GM21737 (cell line): ENCODE results near the gene TIAL1.
A peak's percentile ranks its signal among the peaks of the same experiment; 100 is the strongest.
"Not testable (repeated sequence)": the region's sequence is repeated elsewhere in the genome, so short reads cannot be mapped to it uniquely, and the experiment has no call there.

Experiments used
- ATAC-seq: cut with Tn5 transposase; IDR thresholded peaks from one replicate; pipeline ENCODE4 v1.9.1; 2021; ENCODE audit warnings: mild to moderate bottlenecking, moderate library complexity; ENCODE audit not compliant: unreplicated experiment

Gene TIAL1

GRCh38 chr10:119614686-119615085 is 17.9 kb upstream of the TIAL1 start:
- ATAC-seq, result no peak

- no peak for ATAC-seq
Observed at GRCh38 chr10:119613741-119614140, 17.0 kb upstream of the TIAL1 start.

GRCh38 chr10:119611433-119611832 is 14.7 kb upstream of the TIAL1 start:
- ATAC-seq, result no peak

GRCh38 chr10:119609516-119609915 is 12.8 kb upstream of the TIAL1 start:
- no peak for ATAC-seq

GRCh38 chr10:119608316-119609155 is 11.8 kb upstream of the TIAL1 start:
- ATAC-seq, result no peak

- no peak for ATAC-seq
Observed at GRCh38 chr10:119604468-119604867, 7.7 kb upstream of the TIAL1 start.

GRCh38 chr10:119602241-119603095 is 5.7 kb upstream of the TIAL1 start:
- no peak for ATAC-seq

- ATAC-seq, result no peak
Observed at GRCh38 chr10:119598397-119598796, 1.6 kb upstream of the TIAL1 start.

- ATAC-seq, result no peak
Observed at GRCh38 chr10:119597405-119598186, 832 bp upstream of the TIAL1 start.

GRCh38 chr10:119595676-119596515 is 868 bp downstream of the TIAL1 start:
- peak; percentile 0 for ATAC-seq

- ATAC-seq, result no peak
Observed at GRCh38 chr10:119595134-119595675, 1.6 kb downstream of the TIAL1 start.

GRCh38 chr10:119588071-119588470 is 8.7 kb downstream of the TIAL1 start:
- ATAC-seq, result no peak

GRCh38 chr10:119578355-119578754 is 18.4 kb downstream of the TIAL1 start:
- ATAC-seq, result no peak

- no peak for ATAC-seq
Observed at GRCh38 chr10:119575991-119576390, 20.8 kb downstream of the TIAL1 start.

GRCh38 chr10:119575506-119575905 is 21.3 kb downstream of the TIAL1 start:
- no peak for ATAC-seq

- no peak for ATAC-seq
Observed at GRCh38 chr10:119567978-119568377, 28.8 kb downstream of the TIAL1 start.

GRCh38 chr10:119562097-119562496 is 34.7 kb downstream of the TIAL1 start:
- ATAC-seq, result no peak

- ATAC-seq, result not testable (repeated sequence)
Observed at GRCh38 chr10:119559511-119559910, 37.3 kb downstream of the TIAL1 start.

- not testable (repeated sequence) for ATAC-seq
Observed at GRCh38 chr10:119556081-119556480, 40.7 kb downstream of the TIAL1 start.
